ENCODE data around the gene HPSE2. TPM values are rescaled to one million over a fixed set of nuclear protein-coding genes. Genes with fewer than 3 reads are reported as not detected.

HPSE2 gene
- total RNA-seq, 1 experiment from 2014 or later = not detected

DNA sequence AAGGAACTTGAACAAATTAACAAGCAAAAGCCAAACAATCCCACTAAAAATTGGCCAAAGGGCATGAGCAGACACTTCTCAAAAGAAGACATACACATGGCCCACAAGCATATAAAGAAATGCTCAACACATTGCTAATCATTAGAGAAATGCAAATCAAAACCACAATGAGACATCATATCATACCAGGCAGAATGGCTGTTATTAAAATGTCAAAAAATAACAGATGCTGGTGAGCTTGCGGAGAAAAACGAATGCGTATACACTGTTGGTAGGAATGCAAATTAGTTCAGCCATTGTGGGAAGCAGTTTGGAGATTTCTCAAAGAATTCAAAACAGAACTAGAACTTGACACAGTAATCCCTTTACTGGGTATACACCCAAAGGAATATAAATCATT is 477.2 kb downstream of the HPSE2 start:
- Histone ChIP-seq H3K9me3 (ENCODE audit: control insufficient read depth, insufficient read depth, low read depth, low read length) (no peaks in the 10 kb centered on the region), H3K27me3 (ENCODE audit: control insufficient read depth, insufficient read depth, low read length) (no peaks in the 10 kb centered on the region), H3K4me3 (ENCODE audit: low read depth in 2 of 2, low read length in 2 of 2) (no peak overlapping the region), H3K4me1 (ENCODE audit: control insufficient read depth, insufficient read depth, low read length) (no peaks in the 10 kb centered on the region), H3K36me3 (ENCODE audit: control insufficient read depth, insufficient read depth, low read length) (no peaks in the 10 kb centered on the region), H3K27ac (ENCODE audit: low read length) (no peak overlapping the region)
- in situ Hi-C loops (cut with HindIII; ENCODE audit: low pct_unique_long_range_greater_than_20kb, low sequenced_read_pairs) (no loop called here), intact Hi-C loops (cut with micrococcal nuclease; ENCODE audit: unreplicated experiment) (no loop called here)
- no TSS peak for BruUV-seq (replicated peaks)
- ChIA-PET POLR2A (interaction anchor here (0.7 kb wide), 1 partner anchor 10 kb away, joined by 3 read pairs; no protein-coding TSS in a partner anchor), CTCF (no interaction called here)
- DNase-seq (ENCODE audit: low read depth, low spot score) (no peak), ATAC-seq (no peak)
- no peak for TF ChIP-seq CTCF (IDR thresholded peaks at IDR 0.05)
- TF ChIP-seq, protein P1, sequence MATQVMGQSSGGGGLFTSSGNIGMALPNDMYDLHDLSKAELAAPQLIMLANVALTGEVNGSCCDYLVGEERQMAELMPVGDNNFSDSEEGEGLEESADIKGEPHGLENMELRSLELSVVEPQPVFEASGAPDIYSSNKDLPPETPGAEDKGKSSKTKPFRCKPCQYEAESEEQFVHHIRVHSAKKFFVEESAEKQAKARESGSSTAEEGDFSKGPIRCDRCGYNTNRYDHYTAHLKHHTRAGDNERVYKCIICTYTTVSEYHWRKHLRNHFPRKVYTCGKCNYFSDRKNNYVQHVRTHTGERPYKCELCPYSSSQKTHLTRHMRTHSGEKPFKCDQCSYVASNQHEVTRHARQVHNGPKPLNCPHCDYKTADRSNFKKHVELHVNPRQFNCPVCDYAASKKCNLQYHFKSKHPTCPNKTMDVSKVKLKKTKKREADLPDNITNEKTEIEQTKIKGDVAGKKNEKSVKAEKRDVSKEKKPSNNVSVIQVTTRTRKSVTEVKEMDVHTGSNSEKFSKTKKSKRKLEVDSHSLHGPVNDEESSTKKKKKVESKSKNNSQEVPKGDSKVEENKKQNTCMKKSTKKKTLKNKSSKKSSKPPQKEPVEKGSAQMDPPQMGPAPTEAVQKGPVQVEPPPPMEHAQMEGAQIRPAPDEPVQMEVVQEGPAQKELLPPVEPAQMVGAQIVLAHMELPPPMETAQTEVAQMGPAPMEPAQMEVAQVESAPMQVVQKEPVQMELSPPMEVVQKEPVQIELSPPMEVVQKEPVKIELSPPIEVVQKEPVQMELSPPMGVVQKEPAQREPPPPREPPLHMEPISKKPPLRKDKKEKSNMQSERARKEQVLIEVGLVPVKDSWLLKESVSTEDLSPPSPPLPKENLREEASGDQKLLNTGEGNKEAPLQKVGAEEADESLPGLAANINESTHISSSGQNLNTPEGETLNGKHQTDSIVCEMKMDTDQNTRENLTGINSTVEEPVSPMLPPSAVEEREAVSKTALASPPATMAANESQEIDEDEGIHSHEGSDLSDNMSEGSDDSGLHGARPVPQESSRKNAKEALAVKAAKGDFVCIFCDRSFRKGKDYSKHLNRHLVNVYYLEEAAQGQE (IDR thresholded peaks at IDR 0.05; ENCODE audit: insufficient read depth in 1 of 2, low read depth in 2 of 2, low read length in 1 of 2) = no peak

- TF ChIP-seq, protein P1 (IDR thresholded peaks at IDR 0.05; ENCODE audit: insufficient read depth in 1 of 2, low read depth in 2 of 2, low read length in 1 of 2) = no peak
- TF ChIP-seq TCF7L2 (IDR thresholded peaks at IDR 0.05; ENCODE audit: low read depth, low read length) (no peak), CTCF (IDR thresholded peaks at IDR 0.05) (peak; percentile 59)
- in situ Hi-C loops (cut with HindIII; ENCODE audit: low pct_unique_long_range_greater_than_20kb, low sequenced_read_pairs) (no loop called here), intact Hi-C loops (cut with micrococcal nuclease; ENCODE audit: unreplicated experiment) (loop anchor here (2.0 kb wide), 1 partner anchor 499 kb away; no protein-coding TSS in a partner anchor)
- no peaks in the 10 kb centered on the region for H3K9me3 ChIP-seq (ENCODE audit: control insufficient read depth, insufficient read depth, low read depth, low read length)
- no TSS peak for BruUV-seq (replicated peaks)
- CTCF ChIA-PET = no interaction called here
- ATAC-seq = no peak
- POLR2A ChIA-PET = no interaction called here
- no peaks in the 10 kb centered on the region for H3K36me3 ChIP-seq (ENCODE audit: control insufficient read depth, insufficient read depth, low read length)
- DNase-seq (ENCODE audit: low read depth, low spot score) = peak; percentile 8
- H3K27me3 ChIP-seq (ENCODE audit: control insufficient read depth, insufficient read depth, low read length) = no peaks in the 10 kb centered on the region
- H3K4me1 ChIP-seq (ENCODE audit: control insufficient read depth, insufficient read depth, low read length) = no peaks in the 10 kb centered on the region
- H3K27ac ChIP-seq (ENCODE audit: low read length) = no peak overlapping the region
- no peak overlapping the region for H3K4me3 ChIP-seq (ENCODE audit: low read depth in 2 of 2, low read length in 2 of 2)
Measured at GRCh38 chr10:98748298-98748697, 487.4 kb downstream of the HPSE2 start.
